H1 (cell line): ENCODE measurements around the gene TIMP3. TPM values are rescaled to one million over a fixed set of nuclear protein-coding genes. Genes with fewer than 3 reads are reported as not detected.

Experiments
- CTCF ChIA-PET: fragments of 300-600 bp; sonication (Branson Sonifier 250); formaldehyde crosslinking; loops from one replicate; lab custom pipeline; 2021; ENCODE audit not compliant: partially characterized antibody; lab: Charles Lee
- POLR2A ChIA-PET: fragments of 300-600 bp; sonication (Branson Sonifier 250); formaldehyde crosslinking; loops from one replicate; lab custom pipeline; 2021; ENCODE audit warnings: inconsistent platforms; ENCODE audit not compliant: partially characterized antibody; lab: Charles Lee
- DNase-seq, 2 experiments: peaks; one replicate each; pipeline versions ENCODE4 v3.0.0 to v3.0.0-alpha.2; 2010 to 2022; ENCODE audit warnings: low spot score in 2 of 2, low read depth in 1 of 2, mixed read lengths in 1 of 2
- FAIRE-seq: peaks from 2 replicates; lab custom pipeline; 2011; peaks lifted over from hg19 to GRCh38; lab: Jason Lieb, UNC
- H2AFZ ChIP-seq: 2 replicates; pipeline ENCODE4 v1.8.1; 2012; ENCODE audit warnings: low read length, inconsistent platforms
- H2AK5ac ChIP-seq: 2 replicates; pipeline ENCODE4 v1.6.1; 2013; ENCODE audit warnings: low read depth, low read length
- H2BK120ac ChIP-seq: replicated peaks from 2 replicates; pipeline ENCODE3; 2013; ENCODE audit warnings: low read depth, low read length, inconsistent platforms
- H2BK12ac ChIP-seq: 2 replicates; pipeline ENCODE4 v1.6.1; 2013; ENCODE audit warnings: low read depth, low read length
- H2BK15ac ChIP-seq: 2 replicates; pipeline ENCODE4 v1.6.1; 2013; ENCODE audit warnings: low read length
- H2BK20ac ChIP-seq: 2 replicates; pipeline ENCODE4 v1.6.1; 2013; ENCODE audit warnings: low read length
- H2BK5ac ChIP-seq: 2 replicates; pipeline ENCODE4 v1.6.1; 2013; ENCODE audit warnings: low read depth, low read length
- H3K14ac ChIP-seq: 2 replicates; pipeline ENCODE4 v1.6.1; 2013; ENCODE audit warnings: inconsistent platforms; ENCODE audit not compliant: insufficient read length
- H3K18ac ChIP-seq: 2 replicates; pipeline ENCODE4 v1.6.1; 2013; ENCODE audit warnings: low read length; ENCODE audit errors: extremely low read depth
- H3K23ac ChIP-seq: 2 replicates; pipeline ENCODE4 v1.6.1; 2013; ENCODE audit warnings: inconsistent platforms; ENCODE audit not compliant: insufficient read length
- H3K23me2 ChIP-seq: 2 replicates; pipeline ENCODE4 v1.6.1; 2013; ENCODE audit warnings: low read depth, low read length
- H3K27ac ChIP-seq: 2 replicates; pipeline ENCODE4 v1.6.1; 2011; ENCODE audit warnings: low read depth, low read length, inconsistent platforms
- H3K27me3 ChIP-seq, 4 experiments: replicated peaks in 1 of 4; 1 replicate in 1 of 4; 2 replicates in 3 of 4; pipeline versions ENCODE4 v1.6.1 to v1.8.1; 2011 to 2013; ENCODE audit warnings: low read length in 3 of 4, mild to moderate bottlenecking in 3 of 4, inconsistent platforms in 2 of 4, mixed read lengths in 2 of 4, moderate library complexity in 1 of 4; ENCODE audit not compliant: control insufficient read depth in 3 of 4, insufficient read depth in 3 of 4; ENCODE audit errors: extremely low read depth in 1 of 4
- H3K36me3 ChIP-seq, 4 experiments: 2 replicates each; pipeline versions ENCODE4 v1.6.1 to v1.8.1; 2011 to 2013; ENCODE audit warnings: mild to moderate bottlenecking in 4 of 4, low read length in 3 of 4, moderate library complexity in 2 of 4, control low read depth in 1 of 4, inconsistent platforms in 1 of 4; ENCODE audit not compliant: insufficient read depth in 4 of 4, control insufficient read depth in 2 of 4
- H3K4ac ChIP-seq: replicated peaks from 2 replicates; pipeline ENCODE3; 2013; ENCODE audit warnings: low read length, low read depth, mixed read lengths, inconsistent platforms; ENCODE audit not compliant: insufficient read length
- H3K4me1 ChIP-seq, 4 experiments: replicated peaks in 1 of 4; 1 replicate in 1 of 4; 2 replicates in 3 of 4; pipeline versions ENCODE4 v1.6.1 to v1.8.1; 2011 to 2013; ENCODE audit warnings: low read length in 3 of 4, inconsistent platforms in 2 of 4, mixed read lengths in 1 of 4; ENCODE audit not compliant: insufficient read depth in 4 of 4, control insufficient read depth in 3 of 4
- H3K4me2 ChIP-seq, 2 experiments: 2 replicates each; pipeline versions ENCODE4 v1.6.1 to v1.8.1; 2011 to 2013; ENCODE audit warnings: low read depth in 2 of 2, low read length in 2 of 2, control low read depth in 1 of 2, inconsistent platforms in 1 of 2, mild to moderate bottlenecking in 1 of 2; ENCODE audit not compliant: insufficient read depth in 1 of 2
- H3K4me3 ChIP-seq, 4 experiments: fragments of 200-600, 300-600 bp in 1 of 4; sonication (generic), shearing (Covaris generic), sonication (Bioruptor Twin) in 1 of 4; 2 replicates each; pipeline versions ENCODE4 v1.5.1 to v1.8.1; 2011 to 2016; ENCODE audit warnings: low read length in 4 of 4, low read depth in 3 of 4, control low read depth in 2 of 4, inconsistent platforms in 2 of 4, mild to moderate bottlenecking in 2 of 4, mixed read lengths in 1 of 4, moderate library complexity in 1 of 4; ENCODE audit not compliant: insufficient read depth in 2 of 4; ENCODE audit errors: extremely low read depth in 1 of 4
- H3K56ac ChIP-seq: replicated peaks from 2 replicates; pipeline ENCODE3; 2013; ENCODE audit warnings: low read depth, mild to moderate bottlenecking, mixed read lengths, low read length, inconsistent platforms; ENCODE audit not compliant: insufficient read length
- H3K79me1 ChIP-seq: 2 replicates; pipeline ENCODE4 v1.6.1; 2013; ENCODE audit warnings: low read depth, low read length, control low read depth
- H3K79me2 ChIP-seq, 2 experiments: 2 replicates each; pipeline versions ENCODE4 v1.6.1 to v1.8.1; 2012 to 2013; ENCODE audit warnings: low read length in 2 of 2, mild to moderate bottlenecking in 2 of 2, inconsistent platforms in 1 of 2; ENCODE audit not compliant: insufficient read depth in 2 of 2, control insufficient read depth in 1 of 2
- H3K9ac ChIP-seq, 4 experiments: replicated peaks in 1 of 4; 1 replicate in 1 of 4; 2 replicates in 3 of 4; pipeline versions ENCODE4 v1.6.1 to v1.8.1; 2011 to 2013; ENCODE audit warnings: low read depth in 3 of 4, low read length in 3 of 4, control low read depth in 2 of 4, mild to moderate bottlenecking in 2 of 4, moderate library complexity in 2 of 4, inconsistent platforms in 1 of 4; ENCODE audit errors: extremely low read depth in 1 of 4
- H3K9me3 ChIP-seq, 2 experiments: 2 replicates each; pipeline versions ENCODE4 v1.6.1 to v1.8.1; 2012 to 2013; ENCODE audit warnings: mild to moderate bottlenecking in 2 of 2, moderate library complexity in 2 of 2, control low read depth in 1 of 2, inconsistent platforms in 1 of 2, low read depth in 1 of 2, low read length in 1 of 2, mixed read lengths in 1 of 2; ENCODE audit not compliant: insufficient read depth in 2 of 2
- H4K20me1 ChIP-seq, 2 experiments: replicated peaks in 1 of 2; 2 replicates each; pipeline versions ENCODE3 to v1.8.1; 2011 to 2013; ENCODE audit warnings: inconsistent platforms in 2 of 2, low read length in 2 of 2, mild to moderate bottlenecking in 1 of 2; ENCODE audit not compliant: insufficient read depth in 2 of 2, control insufficient read depth in 1 of 2
- H4K5ac ChIP-seq: 2 replicates; pipeline ENCODE4 v1.6.1; 2013; ENCODE audit warnings: low read length, low read depth, mixed read lengths, inconsistent platforms; ENCODE audit not compliant: insufficient read length
- H4K8ac ChIP-seq: 2 replicates; pipeline ENCODE4 v1.8.0; 2013; ENCODE audit warnings: mild to moderate bottlenecking, moderate library complexity, low read length, inconsistent platforms; ENCODE audit not compliant: insufficient read depth; ENCODE audit errors: extremely low read depth
- H4K91ac ChIP-seq: replicated peaks from 2 replicates; pipeline ENCODE3; 2013; ENCODE audit warnings: low read length, mixed read lengths, inconsistent platforms; ENCODE audit not compliant: insufficient read length
- ATF2 ChIP-seq: IDR thresholded peaks from 2 replicates; pipeline ENCODE4 v1.6.1; 2012; ENCODE audit warnings: low read length, inconsistent platforms
- BRCA1 ChIP-seq: IDR thresholded peaks from 2 replicates; pipeline ENCODE4 v1.6.1; 2012; ENCODE audit warnings: low read depth, low read length, improper control_type of control experiment
- CTBP2 ChIP-seq: IDR thresholded peaks from 2 replicates; pipeline ENCODE4 v1.7.0; 2011; ENCODE audit warnings: borderline replicate concordance, mild to moderate bottlenecking, moderate library complexity, mixed read lengths, low read length; ENCODE audit not compliant: insufficient read depth, insufficient read length
- EGR1 ChIP-seq: IDR thresholded peaks from 2 replicates; pipeline ENCODE4 v1.6.1; 2011; ENCODE audit warnings: low read depth, low read length, borderline replicate concordance
- EP300 ChIP-seq, 2 experiments: IDR thresholded peaks; 1 replicate in 1 of 2; 2 replicates in 1 of 2; pipeline ENCODE4 v1.6.1; 2011 to 2012; ENCODE audit warnings: low read depth in 2 of 2, low read length in 2 of 2, mild to moderate bottlenecking in 2 of 2, borderline replicate concordance in 1 of 2, inconsistent platforms in 1 of 2, moderate library complexity in 1 of 2
- FOSL1 ChIP-seq: IDR thresholded peaks from 2 replicates; pipeline ENCODE4 v1.6.1; 2011; ENCODE audit warnings: mild to moderate bottlenecking, low read depth, low read length, moderate library complexity; ENCODE audit not compliant: insufficient read depth
- MAFK ChIP-seq: IDR thresholded peaks from 2 replicates; pipeline ENCODE4 v1.6.1; 2012; ENCODE audit warnings: low read depth, mild to moderate bottlenecking, improper control_type of control experiment, low read length
- RAD21 ChIP-seq, 2 experiments: IDR thresholded peaks in 1 of 2; conservative IDR thresholded peaks in 1 of 2; 2 replicates each; pipeline ENCODE4 v1.6.1; 2011; ENCODE audit warnings: low read depth in 2 of 2, low read length in 2 of 2, improper control_type of control experiment in 1 of 2, inconsistent platforms in 1 of 2, mild to moderate bottlenecking in 1 of 2, moderate library complexity in 1 of 2
- RNF2 ChIP-seq: fragments of 200-900, 300-1000 bp; sonication (generic); IDR thresholded peaks from 2 replicates; pipeline ENCODE4 v1.7.1; 2016; ENCODE audit warnings: borderline replicate concordance, low read depth, mild to moderate bottlenecking, antibody characterized with exemption, low read length; ENCODE audit not compliant: poor library complexity, severe bottlenecking; ENCODE audit errors: missing control alignments
- RXRA ChIP-seq: IDR thresholded peaks from 2 replicates; pipeline ENCODE4 v1.6.1; 2011; ENCODE audit warnings: low read depth, mild to moderate bottlenecking, low read length, moderate library complexity; ENCODE audit not compliant: insufficient read depth
- SIRT6 ChIP-seq: IDR thresholded peaks from one replicate; pipeline ENCODE4 v1.7.1; 2012; ENCODE audit warnings: low read length, inconsistent platforms
- WGBS, 2 experiments: shearing (Covaris generic) in 1 of 2; methylation state at CpG; one replicate each; pipeline versions ENCODE4 v1.1.6 to v1.1.7; 2013 to 2015; ENCODE audit warnings: low lambda C conversion rate in 2 of 2, mixed read lengths in 2 of 2, inconsistent platforms in 1 of 2, low coverage in 1 of 2, missing lambda C conversion rate in 1 of 2; ENCODE audit not compliant: insufficient replicate concordance in 2 of 2, insufficient coverage in 1 of 2, insufficient read length in 1 of 2; ENCODE audit errors: extremely low coverage in 1 of 2, missing lambda C conversion rate in 1 of 2; 5-methylcytosine and 5-hydroxymethylcytosine counted together
- polyA plus RNA-seq, 7 experiments: library from polyadenylated mRNA; depleted of rRNA in 3 of 7; stranded (reverse) in 5 of 7; unstranded in 2 of 7; fragments of >200 nt in 5 of 7; fragments of 200-250 nt in 2 of 7; gene quantifications; 1 replicate in 5 of 7; 2 replicates in 1 of 7; 4 replicates in 1 of 7; pipeline versions ENCODE4 v1.2.1 to v1.2.3, GENCODE V29; 2011 to 2013; ENCODE audit warnings: missing spikeins in 2 of 7, mixed read lengths in 2 of 7
- total RNA-seq: library from RNA; stranded (reverse); fragmentation: NEBNext Ultra II Directional; extraction: Animal tissue kit (Norgen Biotek cat#: 25700); gene quantifications from 2 replicates; pipeline ENCODE4 v1.2.1, GENCODE V29; 2021

Gene TIMP3
- total and polyA plus RNA-seq, 2 of the 8 experiments (the other 6 are each of a cell fraction or from before 2014, with no cell fraction given): 1.3 to 4.7 TPM

GRCh38 chr22:32758866-32759385 is 42.6 kb upstream of the TIMP3 start:
- Histone ChIP-seq H3K9ac (no peak overlapping the region), H2BK20ac (no peak overlapping the region), H3K56ac (no peak overlapping the region), H3K4me1 (no peaks in the 10 kb centered on the region; a peak in 1 of 7 replicates), H3K4ac (no peak overlapping the region), H3K14ac (no peak overlapping the region), H4K20me1 (peaks cover 0 to 2% of the 10 kb centered on the region in 2 experiments), H3K36me3 (no peaks in the 10 kb centered on the region), H4K91ac (no peak overlapping the region), H2BK5ac (no peak overlapping the region), H2BK12ac (no peak overlapping the region), H3K79me1 (no peaks in the 10 kb centered on the region), H4K5ac (no peak overlapping the region), H3K4me3 (no peak overlapping the region), H4K8ac (no peak overlapping the region), H2BK15ac (no peak overlapping the region), H2AK5ac (no peak overlapping the region), H3K79me2 (no peaks in the 10 kb centered on the region), H3K23me2 (no peaks in the 10 kb centered on the region), H3K27me3 (no peaks in the 10 kb centered on the region), H3K18ac (no peak overlapping the region), H3K4me2 (no peak overlapping the region), H3K9me3 (no peaks in the 10 kb centered on the region), H2AFZ (no peak overlapping the region), H3K23ac (no peak overlapping the region), H2BK120ac (no peak overlapping the region), H3K27ac (no peak overlapping the region)
- DNase-seq: no peak
- 90% methylated on average over 3 of the region's 3 CpGs; no CpG with 5 or more reads in 1 of the 2 experiments for WGBS, 2 experiments
- ChIA-PET POLR2A (no interaction called here), CTCF (no interaction called here)
- no peak for FAIRE-seq
- no peak for TF ChIP-seq ATF2
- no peak for TF ChIP-seq FOSL1
- TF ChIP-seq SIRT6: no peak
- TF ChIP-seq BRCA1: no peak
- TF ChIP-seq RAD21 (IDR thresholded peaks at IDR 0.05 in 1 of 2, conservative IDR thresholded peaks at IDR 0.05 in 1 of 2; ENCODE audit: low read depth in 2 of 2, low read length in 2 of 2): no peak
- TF ChIP-seq RXRA: no peak
- no peak for TF ChIP-seq EGR1
- TF ChIP-seq RNF2: no peak
- TF ChIP-seq CTBP2: no peak
- no peak for TF ChIP-seq MAFK
- TF ChIP-seq EP300 (IDR thresholded peaks at IDR 0.05; ENCODE audit: borderline replicate concordance in 1 of 2, low read depth in 2 of 2, low read length in 2 of 2): no peak
